ENCODE data around the gene TMEM63B. TPM values are rescaled to one million over a fixed set of nuclear protein-coding genes. Genes with fewer than 3 reads are reported as not detected.
A peak's percentile ranks its signal among the peaks of the same experiment; 100 is the strongest.

Gene TMEM63B
- total RNA-seq, 1 donor from 2014 or later, result 14.0 TPM

- DNase-seq (ENCODE audit: low read depth, low spot score), result no peak
Observed at GRCh38 chr6:44117397-44118128, 9.8 kb upstream of the TMEM63B start.

- no peak for DNase-seq (ENCODE audit: low read depth, low spot score)
Observed at GRCh38 chr6:44119704-44120262, 7.6 kb upstream of the TMEM63B start.

- no peak for DNase-seq (ENCODE audit: low read depth, low spot score)
Observed at GRCh38 chr6:44120692-44121443, 6.5 kb upstream of the TMEM63B start.

GRCh38 chr6:44122801-44123200, 4.6 kb upstream of the TMEM63B start:
- peak; percentile 69 for DNase-seq (ENCODE audit: low read depth, low spot score)

- DNase-seq (ENCODE audit: low read depth, low spot score), result no peak
Observed at GRCh38 chr6:44123544-44123943, 3.8 kb upstream of the TMEM63B start.

GRCh38 chr6:44126320-44127149, 819 bp upstream of the TMEM63B start:
- no peak for DNase-seq (ENCODE audit: low read depth, low spot score)

- DNase-seq (ENCODE audit: low read depth, low spot score), result no peak
Observed at GRCh38 chr6:44128020-44128917, 915 bp downstream of the TMEM63B start.

GRCh38 chr6:44129841-44130322, 2.5 kb downstream of the TMEM63B start:
- no peak for DNase-seq (ENCODE audit: low read depth, low spot score)

GRCh38 chr6:44131892-44132291, 4.5 kb downstream of the TMEM63B start:
- no peak for DNase-seq (ENCODE audit: low read depth, low spot score)

GRCh38 chr6:44132476-44132875, 5.1 kb downstream of the TMEM63B start:
- DNase-seq (ENCODE audit: low read depth, low spot score), result no peak

GRCh38 chr6:44133003-44133931, 5.9 kb downstream of the TMEM63B start:
- no peak for DNase-seq (ENCODE audit: low read depth, low spot score)

GRCh38 chr6:44133981-44134711, 6.8 kb downstream of the TMEM63B start:
- DNase-seq (ENCODE audit: low read depth, low spot score), result no peak

GRCh38 chr6:44135173-44135758, 7.9 kb downstream of the TMEM63B start:
- DNase-seq (ENCODE audit: low read depth, low spot score), result no peak

GRCh38 chr6:44135875-44136274, 8.5 kb downstream of the TMEM63B start:
- no peak for DNase-seq (ENCODE audit: low read depth, low spot score)

GRCh38 chr6:44138717-44139350, 11.5 kb downstream of the TMEM63B start:
- no peak for DNase-seq (ENCODE audit: low read depth, low spot score)

GRCh38 chr6:44139351-44139743, 12.0 kb downstream of the TMEM63B start:
- DNase-seq (ENCODE audit: low read depth, low spot score), result no peak

GRCh38 chr6:44142835-44143234, 15.5 kb downstream of the TMEM63B start:
- no peak for DNase-seq (ENCODE audit: low read depth, low spot score)

GRCh38 chr6:44143731-44144130, 16.4 kb downstream of the TMEM63B start:
- DNase-seq (ENCODE audit: low read depth, low spot score), result no peak

Data from pulmonary artery endothelial cell (primary cell).